ENCODE measurements around the gene ROBO2.

Gene ROBO2

GRCh38 chr3:77514766-77515165, 474.9 kb downstream of the ROBO2 start:
- H3K27me3 ChIP-seq (ENCODE audit: insufficient read depth, poor library complexity, severe bottlenecking), result no peaks in the 10 kb centered on the region
- TF ChIP-seq GABPA (IDR thresholded peaks at IDR 0.05; ENCODE audit: low read depth) (no peak), REST (IDR thresholded peaks at IDR 0.05; ENCODE audit: insufficient replicate concordance, low read depth) (no peak), SPI1 (IDR thresholded peaks at IDR 0.05; ENCODE audit: borderline replicate concordance, low read depth) (no peak), POLR2AphosphoS5 (IDR thresholded peaks at IDR 0.05; ENCODE audit: low read depth) (no peak), CTCF (IDR thresholded peaks at IDR 0.05; ENCODE audit: insufficient read depth, low read length) (no peak)
- no peak for DNase-seq (ENCODE audit: low read depth in 1 of 2, low spot score in 1 of 2)
- no peak overlapping the region for H3K27ac ChIP-seq (replicated peaks)
- no peak overlapping the region for H3K4me3 ChIP-seq (replicated peaks; ENCODE audit: insufficient read depth, low read length)

- no peak for DNase-seq (ENCODE audit: low read depth in 1 of 2, low spot score in 1 of 2)
- TF ChIP-seq CTCF (IDR thresholded peaks at IDR 0.05; ENCODE audit: insufficient read depth, low read length) (no peak), POLR2AphosphoS5 (IDR thresholded peaks at IDR 0.05; ENCODE audit: low read depth) (no peak), REST (IDR thresholded peaks at IDR 0.05; ENCODE audit: insufficient replicate concordance, low read depth) (no peak), GABPA (IDR thresholded peaks at IDR 0.05; ENCODE audit: low read depth) (no peak), SPI1 (IDR thresholded peaks at IDR 0.05; ENCODE audit: borderline replicate concordance, low read depth) (no peak)
- Histone ChIP-seq H3K27ac (replicated peaks) (no peak overlapping the region), H3K27me3 (ENCODE audit: insufficient read depth, poor library complexity, severe bottlenecking) (no peaks in the 10 kb centered on the region), H3K4me3 (replicated peaks; ENCODE audit: insufficient read depth, low read length) (no peak overlapping the region)
These were observed 484.6 kb downstream of the ROBO2 start for GRCh38 chr3:77524463-77524862.

- TF ChIP-seq REST (IDR thresholded peaks at IDR 0.05; ENCODE audit: insufficient replicate concordance, low read depth) (no peak), GABPA (IDR thresholded peaks at IDR 0.05; ENCODE audit: low read depth) (no peak), SPI1 (IDR thresholded peaks at IDR 0.05; ENCODE audit: borderline replicate concordance, low read depth) (no peak), CTCF (IDR thresholded peaks at IDR 0.05; ENCODE audit: insufficient read depth, low read length) (no peak), POLR2AphosphoS5 (IDR thresholded peaks at IDR 0.05; ENCODE audit: low read depth) (no peak)
- Histone ChIP-seq H3K4me3 (replicated peaks; ENCODE audit: insufficient read depth, low read length) (no peak overlapping the region), H3K27me3 (ENCODE audit: insufficient read depth, poor library complexity, severe bottlenecking) (no peaks in the 10 kb centered on the region), H3K27ac (replicated peaks) (no peak overlapping the region)
- DNase-seq (ENCODE audit: low read depth in 1 of 2, low spot score in 1 of 2), result no peak
These were observed 485.2 kb downstream of the ROBO2 start for GRCh38 chr3:77524946-77525682.
